Measurements from ENCODE around the gene VASH2.
"Not testable (repeated sequence)": the region's sequence is repeated elsewhere in the genome, so short reads cannot be mapped to it uniquely, and the experiment has no call there.

The VASH2 gene

GRCh38 chr1:212984522-212985291 is 34.4 kb downstream of the VASH2 start:
- no peak overlapping the region for H3K4me3 ChIP-seq (ENCODE audit: low read depth, low read length)
- no peak for TF ChIP-seq CTCF (IDR thresholded peaks at IDR 0.05; ENCODE audit: control insufficient read depth, extremely low read depth, insufficient read depth)
- DNase-seq (ENCODE audit: low read depth) = no peak

- no peak for DNase-seq (ENCODE audit: low read depth)
- TF ChIP-seq CTCF (IDR thresholded peaks at IDR 0.05; ENCODE audit: control insufficient read depth, extremely low read depth, insufficient read depth) = no peak
- no peak overlapping the region for H3K4me3 ChIP-seq (ENCODE audit: low read depth, low read length)
These were observed 36.2 kb downstream of the VASH2 start for GRCh38 chr1:212986551-212986950.

DNA sequence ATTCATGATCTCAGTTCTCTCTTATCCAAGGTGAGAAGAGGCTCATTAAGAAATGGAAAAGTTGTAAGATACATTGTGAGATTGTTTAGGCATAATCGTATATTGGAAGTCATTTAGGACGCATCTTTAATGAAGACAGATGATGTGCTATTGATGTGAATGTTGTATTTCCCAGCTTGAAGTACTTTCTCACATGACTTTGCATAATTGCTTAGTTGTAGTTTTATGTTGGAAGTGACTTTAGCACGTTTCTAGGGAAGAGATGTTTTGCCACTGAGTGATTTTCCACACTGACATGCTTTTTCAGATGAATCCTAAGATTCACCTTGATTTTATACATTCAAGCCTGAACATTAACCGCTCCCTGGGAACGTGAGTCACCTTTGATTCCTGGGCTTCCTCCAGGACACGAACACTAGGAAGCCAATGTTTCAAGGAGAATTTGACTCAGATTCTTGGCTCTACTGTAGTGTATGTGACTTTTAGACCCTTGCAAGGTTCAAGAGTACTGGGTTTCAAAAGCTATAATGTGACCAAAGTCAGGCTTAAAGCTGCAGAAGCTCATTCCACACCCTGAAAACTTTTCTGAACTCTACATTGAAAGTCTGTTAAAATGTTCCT is 37.5 kb downstream of the VASH2 start:
- H3K4me3 ChIP-seq (ENCODE audit: low read depth, low read length) = no peak overlapping the region
- no peak for DNase-seq (ENCODE audit: low read depth)
- TF ChIP-seq CTCF (IDR thresholded peaks at IDR 0.05; ENCODE audit: control insufficient read depth, extremely low read depth, insufficient read depth) = no peak

- TF ChIP-seq CTCF (IDR thresholded peaks at IDR 0.05; ENCODE audit: control insufficient read depth, extremely low read depth, insufficient read depth) = no peak
- no peak overlapping the region for H3K4me3 ChIP-seq (ENCODE audit: low read depth, low read length)
- DNase-seq (ENCODE audit: low read depth) = no peak
These were observed 39.9 kb downstream of the VASH2 start for GRCh38 chr1:212990276-212990675.

DNA sequence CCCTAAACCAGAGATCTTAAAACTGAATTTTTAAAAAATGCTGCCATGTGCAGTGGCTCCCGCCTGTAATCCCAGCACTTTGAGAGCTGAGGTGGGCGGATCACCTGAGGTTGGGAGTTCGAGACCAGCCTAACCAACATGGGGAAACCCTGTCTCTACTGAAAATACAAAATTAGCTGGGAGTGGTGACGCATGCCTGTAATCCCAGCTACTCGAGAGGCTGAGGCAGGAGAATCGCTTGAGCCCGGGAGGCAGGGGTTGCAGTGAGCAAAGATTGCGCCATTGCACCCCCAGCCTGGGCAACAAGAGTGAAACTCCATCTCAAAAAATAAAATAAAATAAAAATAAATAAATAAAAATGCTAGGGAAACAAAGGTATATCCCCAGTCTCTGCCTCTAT is 43.6 kb downstream of the VASH2 start:
- not testable (repeated sequence) for DNase-seq (ENCODE audit: low read depth); H3K4me3 ChIP-seq (ENCODE audit: low read depth, low read length)

DNA sequence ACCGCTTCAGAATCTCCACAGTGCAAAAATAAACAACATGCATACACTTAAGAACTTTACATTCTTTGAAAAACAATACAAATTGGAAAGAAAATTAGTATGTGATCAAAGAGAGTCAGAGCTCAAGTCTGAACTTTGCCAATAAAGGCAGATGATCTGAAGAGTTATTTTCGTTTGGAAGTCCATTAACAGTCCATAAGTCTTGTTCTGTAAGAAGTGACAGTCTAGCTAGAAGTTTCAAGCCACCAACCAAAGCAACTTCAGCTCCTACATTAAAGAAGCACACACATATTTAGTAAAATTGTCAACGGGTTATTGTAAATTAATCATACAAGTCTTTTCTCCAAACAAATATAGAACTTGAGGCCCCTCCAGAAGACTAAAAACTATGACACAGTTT is 44.6 kb downstream of the VASH2 start:
- no peak for DNase-seq (ENCODE audit: low read depth)
- no peak for TF ChIP-seq CTCF (IDR thresholded peaks at IDR 0.05; ENCODE audit: control insufficient read depth, extremely low read depth, insufficient read depth)
- H3K4me3 ChIP-seq (ENCODE audit: low read depth, low read length) = no peak overlapping the region

DNA sequence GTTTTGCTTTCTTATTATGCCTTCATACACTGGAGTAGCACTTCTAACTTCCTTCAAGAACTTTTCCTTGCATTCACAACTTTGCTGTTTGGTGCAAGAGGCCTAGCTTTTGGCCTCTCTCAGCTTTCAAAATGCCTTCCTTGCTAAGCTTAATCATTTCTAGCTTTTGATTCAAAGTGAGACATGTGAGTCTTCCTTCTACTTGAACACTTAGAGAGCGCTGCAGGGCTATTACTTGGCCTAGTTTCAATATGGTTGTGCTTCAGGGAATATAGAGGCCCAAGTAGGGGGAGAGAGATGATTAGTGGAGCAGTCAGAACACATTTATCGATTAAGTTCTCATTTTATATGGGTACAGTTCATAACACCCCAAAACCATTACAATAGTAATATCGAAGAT is 52.9 kb downstream of the VASH2 start:
- TF ChIP-seq CTCF (IDR thresholded peaks at IDR 0.05; ENCODE audit: control insufficient read depth, extremely low read depth, insufficient read depth) = no peak
- DNase-seq (ENCODE audit: low read depth) = no peak

More for the DNA sequence above, 52.9 kb downstream of the VASH2 start:
- H3K4me3 ChIP-seq (ENCODE audit: low read depth, low read length) = no peak overlapping the region

All from LNCaP clone FGC (cell line).